Measurements from ENCODE around the gene ABHD17A. TPM values are rescaled to one million over a fixed set of nuclear protein-coding genes. Genes with fewer than 3 reads are reported as not detected.

The ABHD17A gene
- total and polyA plus RNA-seq, 2 of the 8 experiments (the other 6 are each of a cell fraction or from before 2014, with no cell fraction given): 41.2 to 87.4 TPM

- Histone ChIP-seq H2BK120ac (replicated peaks; ENCODE audit: low read depth, low read length) (no peak overlapping the region), H3K9me3 (ENCODE audit: insufficient read depth in 2 of 2, low read depth in 1 of 2, low read length in 1 of 2) (no peaks in the 10 kb centered on the region), H3K23me2 (ENCODE audit: low read depth, low read length) (peaks cover 6% of the 10 kb centered on the region; the same call in 1 of the 2 replicates), H2BK15ac (ENCODE audit: low read length) (no peak overlapping the region), H3K9ac (replicated peaks in 1 of 4; ENCODE audit: extremely low read depth in 1 of 4, low read depth in 3 of 4, low read length in 3 of 4) (no peak overlapping the region), H4K8ac (ENCODE audit: extremely low read depth, insufficient read depth, low read length) (peak overlapping the region; percentile 94; the same call in 1 of the 2 replicates), H3K4ac (replicated peaks; ENCODE audit: insufficient read length, low read depth, low read length) (no peak overlapping the region), H3K56ac (replicated peaks; ENCODE audit: insufficient read length, low read depth, low read length) (no peak overlapping the region), H3K18ac (ENCODE audit: extremely low read depth, low read length) (no peak overlapping the region; the same call in 1 of the 2 replicates), H4K20me1 (replicated peaks in 1 of 2; ENCODE audit: control insufficient read depth in 1 of 2, insufficient read depth in 2 of 2, low read length in 2 of 2) (peaks cover 20% of the 10 kb centered on the region in 2 experiments), H2AFZ (ENCODE audit: low read length) (no peak overlapping the region), H3K36me3 (ENCODE audit: control insufficient read depth in 2 of 4, insufficient read depth in 4 of 4, low read length in 3 of 4) (no peaks in the 10 kb centered on the region), H3K4me3 (ENCODE audit: extremely low read depth in 1 of 4, insufficient read depth in 2 of 4, low read depth in 3 of 4, low read length in 4 of 4) (no peak overlapping the region), H2BK12ac (ENCODE audit: low read depth, low read length) (no peak overlapping the region), H4K5ac (ENCODE audit: insufficient read length, low read depth, low read length) (peak overlapping the region; percentile 49), H3K27me3 (replicated peaks in 1 of 4; ENCODE audit: control insufficient read depth in 3 of 4, extremely low read depth in 1 of 4, insufficient read depth in 3 of 4, low read length in 3 of 4) (no peaks in the 10 kb centered on the region), H3K4me1 (replicated peaks in 1 of 4; ENCODE audit: control insufficient read depth in 3 of 4, insufficient read depth in 4 of 4, low read length in 3 of 4) (peaks cover 0 to 46% (median 37%) of the 10 kb centered on the region in 4 experiments; a peak in 6 of 7 replicates), H3K79me1 (ENCODE audit: low read depth, low read length) (peaks cover 14% of the 10 kb centered on the region), H4K91ac (replicated peaks; ENCODE audit: insufficient read length, low read length) (no peak overlapping the region), H3K4me2 (ENCODE audit: insufficient read depth in 1 of 2, low read depth in 2 of 2, low read length in 2 of 2) (no peak overlapping the region), H3K23ac (ENCODE audit: insufficient read length) (no peak overlapping the region), H2BK5ac (ENCODE audit: low read depth, low read length) (no peak overlapping the region), H3K79me2 (ENCODE audit: control insufficient read depth in 1 of 2, insufficient read depth in 2 of 2, low read length in 2 of 2) (peaks cover 0 to 33% of the 10 kb centered on the region in 2 experiments; a peak in 2 of 4 replicates), H2BK20ac (ENCODE audit: low read length) (no peak overlapping the region), H3K14ac (ENCODE audit: insufficient read length) (no peak overlapping the region), H2AK5ac (ENCODE audit: low read depth, low read length) (no peak overlapping the region), H3K27ac (ENCODE audit: low read depth, low read length) (no peak overlapping the region; the same call in 1 of the 2 replicates)
- 40% methylated on average over 24 of the region's 27 CpGs; no CpG with 5 or more reads in 1 of the 2 experiments for WGBS, 2 experiments (ENCODE audit: extremely low coverage in 1 of 2, insufficient coverage in 1 of 2, insufficient read length in 1 of 2, insufficient replicate concordance in 2 of 2, low coverage in 1 of 2, low lambda C conversion rate in 2 of 2, missing lambda C conversion rate in 1 of 2)
- ChIA-PET POLR2A (ENCODE audit: partially characterized antibody) (interaction anchor here (0.9 to 2.2 kb wide), 2 partner anchors 10 to 13 kb away, joined by 4 to 7 read pairs; no protein-coding TSS in a partner anchor), CTCF (ENCODE audit: partially characterized antibody) (interaction anchor here (0.6 to 2.1 kb wide), 12 partner anchors 12 to 1430 kb away, joined by 3 to 5 read pairs (median 3); no protein-coding TSS in a partner anchor)
- peak in 1 of 2 experiments; percentile 98 for DNase-seq (ENCODE audit: low read depth in 1 of 2, low spot score in 2 of 2)
- peak; percentile 68 for FAIRE-seq
- TF ChIP-seq TAF1 (IDR thresholded peaks at IDR 0.05; ENCODE audit: low read depth, low read length) (no peak), HDAC2 (IDR thresholded peaks at IDR 0.05; ENCODE audit: borderline replicate concordance in 1 of 2, low read depth in 2 of 2, low read length in 2 of 2) (peak in 1 of 2 experiments; percentile 57; a peak in 1 of 4 replicates), BRCA1 (IDR thresholded peaks at IDR 0.05; ENCODE audit: low read depth, low read length) (no peak), TCF12 (IDR thresholded peaks at IDR 0.05; ENCODE audit: low read depth, low read length) (0 out of 2 replicates have a peak, but pooled peaks have one; percentile 53), CHD1 (IDR thresholded peaks at IDR 0.05; ENCODE audit: low read depth, low read length) (no peak), ZNF274 (IDR thresholded peaks at IDR 0.05; ENCODE audit: borderline replicate concordance, extremely low read depth, low read length) (no peak), NANOG (IDR thresholded peaks at IDR 0.05; ENCODE audit: insufficient read depth, low read depth, low read length, poor library complexity, severe bottlenecking) (peak; percentile 11), SP1 (IDR thresholded peaks at IDR 0.05; ENCODE audit: low read depth, low read length) (peak; percentile 30; the same call in 1 of the 2 replicates), RXRA (IDR thresholded peaks at IDR 0.05; ENCODE audit: insufficient read depth, low read depth, low read length) (no peak), SP2 (IDR thresholded peaks at IDR 0.05; ENCODE audit: low read length) (no peak), POLR2A (IDR thresholded peaks at IDR 0.05; ENCODE audit: control extremely low read depth in 1 of 2, low read depth in 2 of 2, low read length in 2 of 2) (no peak), JUND (IDR thresholded peaks at IDR 0.05; ENCODE audit: low read length) (0 out of 2 replicates have a peak, but pooled peaks have one; percentile 8)
Observed at GRCh38 chr19:1853295-1854038, 31.8 kb downstream of the ABHD17A start.
